HG02588 (cell line): Measurements from ENCODE around the gene NEK11.
A peak's percentile ranks its signal among the peaks of the same experiment; 100 is the strongest.

Experiments
- ATAC-seq: cut with Tn5 transposase; IDR thresholded peaks from one replicate; pipeline ENCODE4 v1.9.1; 2021; ENCODE audit warnings: mild to moderate bottlenecking, moderate library complexity; ENCODE audit not compliant: unreplicated experiment

Gene NEK11

GRCh38 chr3:131114256-131114655 is 87.6 kb downstream of the NEK11 start:
- no peak for ATAC-seq

DNA sequence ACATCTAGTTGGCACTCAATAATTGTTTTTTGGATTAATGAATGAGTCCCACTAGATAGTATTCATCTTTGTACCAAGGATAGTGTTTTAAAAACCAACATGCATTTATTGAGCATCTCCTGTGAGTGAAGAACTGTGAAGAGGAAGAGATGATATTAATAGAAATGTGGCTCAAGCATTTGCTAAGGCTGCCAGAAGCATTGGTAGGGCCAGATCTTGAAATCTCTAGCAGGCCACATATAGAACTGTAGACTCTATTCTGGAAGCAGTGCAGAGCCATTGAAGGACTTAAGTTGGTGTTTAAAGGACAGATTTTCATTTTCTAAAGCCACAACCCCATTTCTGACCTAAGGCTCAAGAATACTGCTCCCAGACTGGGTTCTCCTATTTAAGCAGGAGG is 99.0 kb downstream of the NEK11 start:
- ATAC-seq: no peak

DNA sequence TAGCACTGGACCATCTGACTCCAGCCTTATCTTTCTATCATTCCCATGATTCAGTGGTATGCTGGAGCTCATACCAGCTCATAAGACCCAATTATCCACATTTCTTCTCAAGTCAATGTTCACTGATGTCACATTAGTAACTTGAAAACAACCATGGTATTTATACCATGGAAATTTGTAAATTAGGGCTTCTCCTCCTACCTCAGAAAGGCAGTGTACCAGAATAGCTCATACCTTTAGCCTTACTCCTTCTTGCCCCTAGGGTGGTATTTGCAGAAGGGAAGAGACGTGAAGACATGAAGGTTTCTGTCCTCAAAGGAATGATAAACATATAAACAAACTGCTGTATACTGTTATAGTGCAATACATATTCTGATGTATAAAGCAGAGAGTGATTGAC is 114.2 kb downstream of the NEK11 start:
- ATAC-seq: no peak

GRCh38 chr3:131141770-131142169 is 115.1 kb downstream of the NEK11 start:
- ATAC-seq: no peak

DNA sequence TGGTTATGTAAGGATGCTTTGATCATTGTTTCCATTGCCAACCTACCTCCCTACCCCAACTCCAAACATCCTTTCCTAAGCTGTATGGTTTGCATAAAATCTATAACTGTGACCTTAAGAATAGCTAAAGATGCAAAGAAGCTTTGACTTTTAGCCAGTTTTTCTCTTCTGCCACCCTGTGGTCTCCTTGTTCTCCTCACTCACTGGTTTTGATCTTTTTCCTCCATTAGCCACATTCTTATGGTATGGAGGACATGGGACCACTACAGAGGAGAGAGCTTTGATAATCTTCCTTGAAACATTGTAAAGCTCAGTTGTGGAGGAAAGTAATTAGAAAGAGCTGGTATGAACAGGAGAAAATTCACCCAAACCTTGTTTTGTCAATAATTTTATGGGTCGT is 115.9 kb downstream of the NEK11 start:
- no peak for ATAC-seq

- no peak for ATAC-seq
These were observed 117.1 kb downstream of the NEK11 start for GRCh38 chr3:131143802-131144201.

- ATAC-seq: no peak
These were observed 120.9 kb downstream of the NEK11 start for GRCh38 chr3:131147534-131147933.

DNA sequence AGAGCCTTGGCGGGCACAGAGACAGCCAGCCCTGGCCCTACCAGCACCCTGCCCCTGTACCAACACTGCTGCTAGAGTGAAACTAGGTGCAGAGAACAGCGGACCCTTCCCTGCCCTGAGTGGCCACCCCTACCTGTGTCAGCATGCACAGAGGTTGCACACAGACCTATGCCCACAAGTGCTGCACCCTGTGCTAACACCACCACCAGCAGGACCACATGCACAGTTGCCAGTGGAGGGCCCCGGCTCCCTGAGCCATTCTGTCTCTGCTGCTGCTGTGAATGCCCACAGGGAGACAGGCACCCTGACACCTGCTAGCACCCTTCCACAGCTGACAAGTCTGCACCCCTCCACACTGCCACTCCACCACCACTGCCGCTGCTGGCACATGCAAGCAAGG is 131.8 kb downstream of the NEK11 start:
- ATAC-seq: no peak

- no peak for ATAC-seq
These were observed 135.8 kb downstream of the NEK11 start for GRCh38 chr3:131162516-131162915.

DNA sequence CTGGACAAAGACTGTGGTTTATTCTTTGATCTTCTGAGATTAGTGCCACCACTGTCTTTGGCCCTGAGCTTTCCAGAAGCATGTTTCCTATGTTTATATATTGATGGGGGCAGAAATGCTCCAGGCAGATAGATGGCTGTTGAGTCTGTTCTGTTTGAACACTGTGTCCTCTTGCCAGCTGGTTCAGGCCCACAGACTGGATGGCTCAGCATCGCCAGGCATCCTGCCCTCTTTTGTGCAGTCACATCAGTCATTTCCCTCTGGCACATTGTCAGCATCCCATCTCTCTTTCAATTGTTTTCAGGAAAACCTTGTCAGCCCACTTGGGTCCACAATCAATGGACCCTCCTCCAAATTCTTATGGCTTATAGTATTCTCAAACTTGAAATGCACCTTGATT is 141.2 kb downstream of the NEK11 start:
- no peak for ATAC-seq

DNA sequence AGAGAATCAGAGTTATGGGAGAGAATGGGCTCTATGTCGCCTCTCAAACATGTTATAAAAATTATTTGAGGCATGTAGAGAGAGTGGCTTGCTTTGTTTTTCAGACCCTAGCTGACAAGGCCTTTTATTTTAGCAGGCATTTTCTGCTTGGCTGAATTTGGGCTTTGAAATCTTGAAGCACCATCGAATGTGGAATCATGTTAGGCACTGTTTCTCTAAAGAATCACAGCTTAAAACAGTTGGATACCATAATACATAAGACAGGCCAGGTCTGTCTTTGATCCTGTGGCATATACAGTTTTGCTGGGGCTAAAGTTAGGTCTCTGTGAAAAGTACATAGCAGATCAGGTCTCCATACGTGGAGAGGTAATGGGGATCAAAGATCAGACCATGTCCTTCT is 142.7 kb downstream of the NEK11 start:
- no peak for ATAC-seq

DNA sequence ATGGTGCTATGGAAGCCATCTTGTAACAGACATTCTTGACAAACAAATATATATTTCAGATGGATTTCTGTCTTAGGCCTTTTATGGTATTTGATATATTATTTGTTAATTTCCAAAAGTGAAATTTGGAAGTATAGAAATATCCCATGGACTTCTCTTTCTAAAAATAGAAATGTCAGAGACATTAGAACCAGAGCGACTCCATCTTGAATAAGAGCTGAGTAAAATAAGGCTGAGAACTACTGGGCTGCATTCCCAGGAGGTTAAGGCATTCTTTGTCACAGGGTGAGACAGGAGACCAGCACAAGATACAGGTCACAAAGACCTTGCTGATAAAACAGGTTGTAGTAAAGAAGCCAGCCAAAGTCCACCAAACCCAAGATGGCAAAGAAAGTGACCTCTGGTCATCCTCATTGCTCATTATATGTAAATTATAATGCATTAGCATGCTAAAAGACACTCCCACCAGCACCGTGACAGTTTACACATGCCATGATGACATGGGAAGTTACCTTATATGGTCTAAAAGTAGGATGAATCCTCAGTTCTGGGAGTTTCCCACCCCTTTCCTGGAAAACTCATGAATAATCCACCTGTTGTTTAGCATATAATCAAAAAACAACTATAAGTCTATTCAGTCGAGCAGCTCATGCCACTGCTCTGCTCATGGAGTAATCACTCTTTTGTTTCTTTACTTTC is 146.0 kb downstream of the NEK11 start:
- ATAC-seq: no peak

DNA sequence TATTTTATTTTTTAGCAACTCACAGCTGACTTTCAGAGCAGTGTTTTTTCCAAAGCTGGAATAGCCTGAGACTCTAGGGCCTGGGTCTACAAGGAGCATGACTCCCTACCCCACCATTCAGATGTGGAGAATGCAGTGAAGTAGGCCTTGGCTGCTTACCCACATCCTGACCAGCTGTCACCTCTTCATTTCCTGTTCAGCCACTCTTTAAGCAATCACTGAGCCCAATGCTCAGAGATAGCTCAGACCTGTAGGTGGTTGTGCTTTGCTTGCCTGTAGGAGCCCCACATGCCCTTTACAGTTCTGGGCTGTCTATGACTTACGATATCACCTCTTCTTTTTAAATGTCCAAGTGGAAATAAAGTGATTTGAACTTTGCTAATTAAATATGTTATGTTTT is 148.1 kb downstream of the NEK11 start:
- ATAC-seq: peak; percentile 91

DNA sequence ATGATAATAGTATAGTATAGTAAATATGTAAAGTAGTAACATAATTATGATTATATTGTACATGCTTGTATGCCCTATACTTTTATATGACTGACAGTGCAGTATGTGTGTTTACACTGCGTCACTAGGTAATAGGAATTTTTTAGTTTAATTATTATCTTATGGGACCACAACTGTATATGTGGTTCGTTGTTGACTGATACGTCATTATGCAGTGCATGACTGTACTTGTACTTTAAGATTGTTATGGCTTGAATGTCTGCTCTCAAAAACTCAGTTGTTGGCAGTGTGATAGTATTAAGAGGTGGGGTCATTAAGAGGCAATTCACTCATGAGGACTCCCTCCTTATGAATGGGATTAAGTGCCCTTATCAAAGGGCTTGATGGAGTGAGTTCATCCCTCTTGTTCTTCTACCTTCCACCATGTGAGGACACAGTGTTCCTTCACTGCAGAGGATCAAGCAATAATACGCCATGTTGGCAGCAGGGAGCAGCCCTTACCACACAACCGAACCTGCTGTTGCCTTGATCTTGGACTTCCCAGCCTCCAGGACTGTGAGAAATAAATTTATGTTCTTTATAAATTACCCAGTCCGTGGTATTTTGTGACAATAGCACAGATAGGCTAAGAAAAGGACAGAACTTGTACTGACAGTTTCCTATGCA is 152.2 kb downstream of the NEK11 start:
- ATAC-seq: no peak

GRCh38 chr3:131192701-131193100 is 166.0 kb downstream of the NEK11 start:
- ATAC-seq: no peak

- ATAC-seq: no peak
These were observed 167.1 kb downstream of the NEK11 start for GRCh38 chr3:131193641-131194238.

DNA sequence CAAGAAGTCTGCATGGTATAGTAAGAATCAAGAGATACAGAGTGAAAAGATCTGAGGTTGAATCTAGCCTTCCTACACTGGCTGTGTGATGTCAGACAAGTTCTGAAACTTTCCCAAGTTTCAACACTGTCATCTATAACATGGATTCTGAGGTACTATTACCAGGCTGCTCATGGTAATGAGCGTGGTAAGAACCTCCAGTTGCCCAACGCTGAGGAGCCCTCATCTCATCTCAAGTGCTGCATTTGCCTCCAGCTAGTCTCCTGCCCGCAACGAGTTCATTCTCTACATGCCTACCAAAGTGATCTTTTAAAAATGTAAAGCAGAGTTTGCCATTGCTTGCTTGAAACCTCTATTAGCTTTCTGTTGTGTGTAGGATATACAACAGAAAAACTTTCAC is 168.1 kb downstream of the NEK11 start:
- no peak for ATAC-seq

- no peak for ATAC-seq
These were observed 174.0 kb downstream of the NEK11 start for GRCh38 chr3:131200636-131201199.

DNA sequence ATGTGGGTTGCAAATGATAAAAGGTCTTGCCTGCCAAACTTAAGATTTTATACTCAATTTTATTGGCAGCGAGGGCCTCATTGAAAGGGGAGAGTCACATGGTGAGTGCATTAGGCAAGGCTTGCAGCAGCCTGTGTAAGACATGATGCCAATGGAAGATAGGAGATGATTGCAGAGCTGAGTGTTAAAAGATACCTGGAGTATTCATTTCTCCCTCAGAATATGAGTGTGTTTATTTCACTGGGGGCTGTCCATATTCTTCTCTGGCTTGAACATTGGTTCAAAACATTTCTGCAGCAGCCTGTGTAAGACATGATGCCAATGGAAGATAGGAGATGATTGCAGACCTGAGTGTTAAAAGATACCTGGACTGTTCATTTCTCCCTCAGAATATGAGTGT is 189.7 kb downstream of the NEK11 start:
- no peak for ATAC-seq

DNA sequence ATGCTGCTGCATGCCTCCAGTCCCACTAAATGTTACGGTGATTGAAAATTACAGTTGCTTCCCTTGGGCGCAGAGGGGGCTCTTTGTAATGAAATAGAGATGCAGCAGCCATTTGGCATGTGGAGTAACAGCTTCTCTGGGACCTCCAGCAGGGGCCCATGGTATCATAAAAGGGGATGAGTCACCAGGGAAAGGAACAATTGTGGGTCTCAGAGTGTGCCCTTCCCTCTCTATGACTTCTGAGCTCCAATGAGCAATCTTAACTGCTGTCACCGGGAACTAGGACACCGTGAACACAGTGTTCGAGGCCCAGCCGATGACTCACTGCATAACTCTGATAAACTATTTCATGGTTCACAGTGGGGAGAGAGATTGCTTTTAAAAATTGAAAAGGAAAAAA is 190.1 kb downstream of the NEK11 start:
- ATAC-seq: no peak

GRCh38 chr3:131217296-131217741 is 190.6 kb downstream of the NEK11 start:
- no peak for ATAC-seq

DNA sequence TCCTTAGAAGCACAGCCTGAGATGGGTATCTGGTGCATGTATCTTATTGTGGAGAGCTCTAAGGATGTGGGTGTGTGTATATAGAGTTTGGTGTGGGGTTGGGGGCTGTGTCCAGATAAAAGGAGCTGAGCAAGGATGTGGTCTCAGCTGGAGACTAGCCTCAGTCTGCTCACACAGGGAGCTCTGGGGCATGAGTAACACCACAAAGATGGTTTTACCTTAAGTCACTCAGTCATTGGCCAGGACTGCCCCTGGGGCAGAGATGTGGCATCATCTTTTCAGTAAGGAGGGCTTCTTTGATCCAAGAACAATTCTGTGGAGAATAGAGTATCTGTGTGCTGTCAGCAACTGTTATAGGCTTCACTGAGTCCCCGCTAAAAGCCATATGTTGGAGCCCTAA is 191.5 kb downstream of the NEK11 start:
- no peak for ATAC-seq
